Memory B cell (primary cell): ENCODE results near the gene RYR2.

Source experiments
- ATAC-seq: fragments of 150-1000 bp; cut with Tn5 transposase; 2 replicates; pipeline ENCODE4 v1.10.0; 2021; ENCODE audit warnings: low read depth, mild to moderate bottlenecking, moderate library complexity
- DNase-seq, 2 donors: peaks; one replicate each; pipeline ENCODE4 v3.0.0; 2022; ENCODE audit warnings: low spot score in 2 of 2
- H3K27ac Mint-ChIP-seq: one replicate; pipeline ENCODE4 v1.8.0; 2022; ENCODE audit warnings: mild to moderate bottlenecking, moderate library complexity, mixed read lengths
- H3K27me3 Mint-ChIP-seq: one replicate; pipeline ENCODE4 v1.8.0; 2022; ENCODE audit warnings: mixed read lengths
- H3K36me3 Mint-ChIP-seq: one replicate; pipeline ENCODE4 v1.8.0; 2022; ENCODE audit warnings: mild to moderate bottlenecking, mixed read lengths
- H3K4me1 Mint-ChIP-seq: one replicate; pipeline ENCODE4 v1.8.0; 2022; ENCODE audit warnings: mixed read lengths
- H3K4me3 Mint-ChIP-seq: one replicate; pipeline ENCODE4 v1.8.0; 2022; ENCODE audit warnings: mild to moderate bottlenecking, moderate library complexity, mixed read lengths
- H3K9me3 Mint-ChIP-seq: one replicate; pipeline ENCODE4 v1.8.0; 2022; ENCODE audit warnings: mixed read lengths

Gene RYR2

GRCh38 chr1:237867380-237867888 is 825.5 kb downstream of the RYR2 start:
- ATAC-seq = no peak
- Mint-ChIP-seq H3K27me3 (peaks cover 2% of the 10 kb centered on the region), H3K36me3 (no peaks in the 10 kb centered on the region), H3K4me3 (no peak overlapping the region), H3K27ac (no peak overlapping the region), H3K9me3 (no peaks in the 10 kb centered on the region), H3K4me1 (peaks cover 2% of the 10 kb centered on the region)
- DNase-seq = no peak

- ATAC-seq = no peak
- H3K4me1 Mint-ChIP-seq = peaks cover 2% of the 10 kb centered on the region
- H3K9me3 Mint-ChIP-seq = no peaks in the 10 kb centered on the region
- H3K4me3 Mint-ChIP-seq = no peak overlapping the region
- H3K27ac Mint-ChIP-seq = no peak overlapping the region
- DNase-seq = no peak
- peaks cover 2% of the 10 kb centered on the region for H3K27me3 Mint-ChIP-seq
- no peaks in the 10 kb centered on the region for H3K36me3 Mint-ChIP-seq
Observed at GRCh38 chr1:237868817-237869600, 827.0 kb downstream of the RYR2 start.

- no peak for ATAC-seq
- DNase-seq = no peak
- no peaks in the 10 kb centered on the region for H3K4me1 Mint-ChIP-seq
- H3K27ac Mint-ChIP-seq = no peak overlapping the region
- H3K9me3 Mint-ChIP-seq = no peaks in the 10 kb centered on the region
- no peaks in the 10 kb centered on the region for H3K27me3 Mint-ChIP-seq
- H3K36me3 Mint-ChIP-seq = no peaks in the 10 kb centered on the region
- no peak overlapping the region for H3K4me3 Mint-ChIP-seq
Observed at GRCh38 chr1:237873487-237874211, 831.7 kb downstream of the RYR2 start.

GRCh38 chr1:237875291-237875690 is 833.3 kb downstream of the RYR2 start:
- no peaks in the 10 kb centered on the region for H3K4me1 Mint-ChIP-seq
- no peaks in the 10 kb centered on the region for H3K9me3 Mint-ChIP-seq
- H3K27me3 Mint-ChIP-seq = no peaks in the 10 kb centered on the region
- DNase-seq = no peak
- H3K36me3 Mint-ChIP-seq = no peaks in the 10 kb centered on the region
- H3K27ac Mint-ChIP-seq = no peak overlapping the region
- no peak overlapping the region for H3K4me3 Mint-ChIP-seq
- no peak for ATAC-seq

DNA sequence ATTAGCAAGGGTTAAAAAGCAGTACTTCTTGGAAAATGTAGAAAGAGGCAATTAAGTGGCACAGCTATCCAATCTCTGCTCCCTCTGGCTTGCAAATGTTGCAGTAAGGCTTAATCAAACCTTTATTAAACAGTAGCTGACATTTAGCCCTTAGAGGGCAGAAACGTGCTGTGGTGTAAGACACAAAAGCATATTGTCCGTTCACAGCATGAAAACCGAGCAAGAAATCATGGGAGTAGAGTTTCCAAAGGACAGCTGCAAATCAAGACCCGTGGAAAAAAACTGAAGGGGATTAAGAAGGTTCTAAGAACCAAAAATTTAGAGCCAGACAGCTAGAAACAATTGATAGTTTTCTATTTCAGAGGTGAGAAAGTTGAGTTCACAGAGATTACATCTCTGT is 835.6 kb downstream of the RYR2 start:
- H3K4me3 Mint-ChIP-seq = no peak overlapping the region
- DNase-seq (no peak), ATAC-seq (no peak)
- no peaks in the 10 kb centered on the region for H3K9me3 Mint-ChIP-seq
- H3K36me3 Mint-ChIP-seq = no peaks in the 10 kb centered on the region
- no peak overlapping the region for H3K27ac Mint-ChIP-seq
- H3K4me1 Mint-ChIP-seq = no peaks in the 10 kb centered on the region
- H3K27me3 Mint-ChIP-seq = no peaks in the 10 kb centered on the region

GRCh38 chr1:237878406-237878805 is 836.4 kb downstream of the RYR2 start:
- Mint-ChIP-seq H3K4me3 (no peak overlapping the region), H3K27me3 (no peaks in the 10 kb centered on the region), H3K27ac (no peak overlapping the region), H3K36me3 (no peaks in the 10 kb centered on the region), H3K4me1 (no peaks in the 10 kb centered on the region), H3K9me3 (no peaks in the 10 kb centered on the region)
- no peak for ATAC-seq
- DNase-seq = no peak

DNA sequence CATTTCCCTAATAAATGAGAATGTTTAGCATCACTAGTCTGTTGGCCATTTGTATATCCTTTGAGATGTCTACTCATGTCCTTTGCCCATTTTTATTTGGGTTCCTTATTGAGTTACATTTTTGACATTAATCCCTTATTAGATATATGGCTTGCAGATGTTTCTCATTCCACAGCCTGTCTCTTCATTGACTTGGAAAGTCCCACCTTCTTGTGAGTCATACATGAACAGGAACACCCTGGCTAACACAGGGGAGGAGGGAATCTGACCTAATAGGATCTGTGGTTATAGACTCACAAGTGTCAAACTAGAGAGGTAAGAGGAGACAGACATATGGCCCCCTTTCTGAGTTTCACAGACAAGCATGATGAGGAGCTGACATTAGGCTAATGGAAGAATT is 837.2 kb downstream of the RYR2 start:
- Mint-ChIP-seq H3K27me3 (no peaks in the 10 kb centered on the region), H3K4me1 (no peaks in the 10 kb centered on the region), H3K27ac (no peak overlapping the region), H3K9me3 (no peaks in the 10 kb centered on the region), H3K36me3 (no peaks in the 10 kb centered on the region), H3K4me3 (no peak overlapping the region)
- DNase-seq = no peak
- ATAC-seq = no peak
